Measurements from ENCODE around the gene SWSAP1. TPM values are rescaled to one million over a fixed set of nuclear protein-coding genes. Genes with fewer than 3 reads are reported as not detected.

SWSAP1 gene
- total and polyA plus RNA-seq, 9 of the 15 experiments (the other 6 are each of a cell fraction or from before 2014, with no cell fraction given), result 0.18 to 2.8 (median 1.7) TPM

- TF ChIP-seq ZBTB7A (IDR thresholded peaks at IDR 0.05; ENCODE audit: borderline replicate concordance, control insufficient read depth, low read depth, low read length), result no peak
These were observed 25.2 kb downstream of the SWSAP1 start (continued) for GRCh38 chr19:11399667-11400066.

- Histone ChIP-seq H3K9me3 (replicated peaks; ENCODE audit: control insufficient read depth, insufficient read depth, low read depth, low read length) (no peaks in the 10 kb centered on the region), H3K4me2 (ENCODE audit: insufficient read depth, low read length) (no peak overlapping the region), H3K27ac (ENCODE audit: extremely low read depth, low read depth, low read length) (no peak overlapping the region), H3K4me1 (replicated peaks in 1 of 2; ENCODE audit: control insufficient read depth in 2 of 2, insufficient read depth in 2 of 2, low read length in 2 of 2) (peaks cover 6 to 19% of the 10 kb centered on the region in 2 experiments; a peak in 4 of 5 replicates), H3K27me3 (ENCODE audit: control insufficient read depth in 2 of 2, insufficient read depth in 2 of 2, low read length in 2 of 2) (no peaks in the 10 kb centered on the region), H4K20me1 (replicated peaks; ENCODE audit: control insufficient read depth, insufficient read depth, low read length) (no peaks in the 10 kb centered on the region), H3K4me3 (no peak overlapping the region), H3K36me3 (ENCODE audit: control insufficient read depth, insufficient read depth, low read length) (no peaks in the 10 kb centered on the region), H3K79me2 (ENCODE audit: control insufficient read depth, insufficient read depth, low read length) (no peaks in the 10 kb centered on the region), H2AFZ (ENCODE audit: low read depth, low read length) (no peak overlapping the region), H3K9me1 (ENCODE audit: control insufficient read depth, insufficient read depth, low read length) (no peaks in the 10 kb centered on the region), H3K9ac (ENCODE audit: insufficient read depth in 1 of 2, low read depth in 2 of 2, low read length in 2 of 2) (no peak overlapping the region)
- ATAC-seq (no peak), FAIRE-seq (no peak), DNase-seq (ENCODE audit: extremely low read depth in 1 of 4, low spot score in 3 of 4) (peak in 3 of 4 experiments; percentile 11 to 41 (median 37))
- TF ChIP-seq ZNF212 (CRISPR knock-in tag; IDR thresholded peaks at IDR 0.05) (no peak), NR2C2 (CRISPR knock-in tag; IDR thresholded peaks at IDR 0.05) (peak; percentile 92), NR2C2 (tag; IDR thresholded peaks at IDR 0.05) (peak; percentile 82), NR1H2 (CRISPR knock-in tag; IDR thresholded peaks at IDR 0.05) (0 out of 2 replicates have a peak, but pooled peaks have one; percentile 53), ESRRA (IDR thresholded peaks at IDR 0.05; ENCODE audit: borderline replicate concordance, low read depth) (peak; percentile 64), NR2C1 (IDR thresholded peaks at IDR 0.05) (peak; percentile 93), NR2C1 (tag; IDR thresholded peaks at IDR 0.05) (peak; percentile 92)
- BruUV-seq (replicated peaks), result no TSS peak
- intact Hi-C loops (cut with micrococcal nuclease), result no loop called here
- in situ Hi-C loops (cut with MboI), result no loop called here
- CTCF ChIA-PET (ENCODE audit: low intra/inter-chr PET ratio), result no interaction called here
- 18% methylated on average over 1 of the region's 1 CpG for WGBS (ENCODE audit: insufficient coverage, low coverage, missing lambda C conversion rate)
- POLR2A ChIA-PET, result interaction anchor here (1.0 kb wide), 1 partner anchor 26 kb away, joined by 3 read pairs; no protein-coding TSS in a partner anchor
These were observed 26.3 kb downstream of the SWSAP1 start for GRCh38 chr19:11400798-11401197.
